Measurements from ENCODE around the gene NFATC2IP. TPM values are rescaled to one million over a fixed set of nuclear protein-coding genes. Genes with fewer than 3 reads are reported as not detected.

NFATC2IP gene
- total RNA-seq, 1 experiment from 2014 or later = 73.0 TPM

DNA sequence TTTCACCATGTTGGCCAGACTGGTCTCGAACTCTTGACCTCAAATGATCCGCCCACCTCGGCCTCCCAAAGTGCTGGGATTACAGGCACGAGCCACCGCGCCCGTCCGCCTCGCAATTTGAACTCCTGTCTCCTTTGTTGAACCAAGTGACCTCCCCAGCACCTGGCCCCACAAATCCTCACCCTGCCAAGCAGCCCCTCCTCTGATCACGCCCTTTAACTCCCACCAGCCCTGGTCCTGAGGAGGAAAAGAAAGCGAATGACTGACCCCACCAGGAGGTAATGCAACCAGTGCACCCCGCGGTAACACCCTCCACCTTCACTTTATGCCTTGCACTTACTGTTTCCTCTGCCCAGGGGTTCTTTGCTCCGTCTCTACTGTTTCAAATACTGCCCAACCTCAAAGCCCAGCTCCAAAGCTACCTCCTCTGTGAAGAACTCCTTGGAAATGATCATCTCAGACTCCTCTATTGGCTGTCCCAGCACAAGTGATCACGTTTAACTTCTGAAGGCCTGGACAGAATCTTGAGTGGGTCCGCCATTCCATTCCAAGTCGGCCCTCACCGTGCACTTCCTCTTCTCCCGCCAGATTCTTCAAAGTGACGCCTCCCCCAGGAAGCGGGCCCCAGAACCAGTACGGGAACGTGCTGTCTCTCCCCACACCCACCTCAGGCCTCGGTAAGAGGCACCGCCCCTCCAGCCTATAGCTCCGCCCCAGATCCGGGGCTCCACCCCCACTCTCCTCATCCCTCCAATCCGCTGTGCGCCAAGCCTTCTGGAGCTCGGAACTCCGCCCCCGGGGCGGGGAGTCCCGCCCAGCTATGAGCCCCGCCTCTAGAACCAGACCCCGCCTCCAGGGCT is 14.6 kb upstream of the NFATC2IP start:
- TF ChIP-seq EZH2 (IDR thresholded peaks at IDR 0.05; ENCODE audit: low read depth) = no peak
- peak; percentile 72 to 96 for DNase-seq
- intact Hi-C loops (cut with micrococcal nuclease; ENCODE audit: unreplicated experiment) = loop anchor here (1.0 kb wide), 1 partner anchor 11 kb away; the partner anchor contains the start of gene RABEP2
- H3K36me3 ChIP-seq (ENCODE audit: low read depth) = no peaks in the 10 kb centered on the region
- H3K4me2 ChIP-seq = peak overlapping the region; percentile 56
- no peaks in the 10 kb centered on the region for H3K27me3 ChIP-seq (ENCODE audit: insufficient read depth, low read depth)
- TSS peak; percentile 57 for BruUV-seq (replicated peaks)
- no peak overlapping the region for H3K27ac ChIP-seq
- no peaks in the 10 kb centered on the region for H3K79me2 ChIP-seq (ENCODE audit: low read depth)
- peak overlapping the region; percentile 41 for H2AFZ ChIP-seq
- POLR2A ChIA-PET (ENCODE audit: unreplicated experiment) = interaction anchor here (0.5 to 1.0 kb wide), 6 partner anchors 12 to 90 kb away, joined by 3 to 9 read pairs (median 4); partner anchors contain the start of genes NFATC2IP and TUFM
- peak overlapping the region; percentile 30; the same call in 1 of the 2 replicates for H3K4me3 ChIP-seq
- CTCF ChIA-PET = interaction anchor here (0.5 to 1.1 kb wide), 3 partner anchors 9 to 80 kb away, joined by 4 to 8 read pairs (median 8); no protein-coding TSS in a partner anchor
- no peaks in the 10 kb centered on the region for H3K9me2 ChIP-seq (ENCODE audit: insufficient read depth)
- H3K9me3 ChIP-seq (ENCODE audit: insufficient read depth, low read depth) = no peaks in the 10 kb centered on the region
- H3K4me1 ChIP-seq (replicated peaks; ENCODE audit: insufficient read depth) = no peaks in the 10 kb centered on the region
- peaks cover 12% of the 10 kb centered on the region; the same call in 1 of the 2 replicates for H3F3A ChIP-seq (ENCODE audit: insufficient read depth, low read depth)
- no peaks in the 10 kb centered on the region for H4K20me1 ChIP-seq (ENCODE audit: insufficient read depth)

DNA sequence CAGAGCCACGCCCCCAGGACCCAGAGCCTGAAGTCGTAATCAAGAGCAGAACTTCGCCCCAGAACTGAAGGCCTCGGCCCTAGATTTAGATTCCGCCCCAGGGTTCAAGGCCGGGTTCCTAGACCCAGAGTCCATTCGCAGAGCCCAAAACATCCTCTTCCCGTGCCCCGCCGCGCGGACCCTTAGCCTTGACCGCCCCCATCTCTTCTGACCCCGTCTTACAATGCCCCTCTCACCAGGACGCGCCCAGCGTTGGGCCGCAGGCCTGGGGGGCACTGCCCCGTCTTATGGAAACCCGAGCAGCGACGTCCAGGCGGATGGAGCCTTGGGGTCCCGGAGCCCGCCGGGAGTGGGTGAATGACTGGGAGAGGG is 14.0 kb upstream of the NFATC2IP start:
- no TSS peak for BruUV-seq (replicated peaks)
- POLR2A ChIA-PET (ENCODE audit: unreplicated experiment) = interaction anchor here (0.5 to 1.0 kb wide), 5 partner anchors 12 to 91 kb away, joined by 3 to 9 read pairs (median 4); partner anchors contain the start of gene TUFM
- H3K4me2 ChIP-seq = no peak overlapping the region; the same call in 1 of the 2 replicates
- H3K9me2 ChIP-seq (ENCODE audit: insufficient read depth) = no peaks in the 10 kb centered on the region
- no peak for DNase-seq
- TF ChIP-seq EZH2 (IDR thresholded peaks at IDR 0.05; ENCODE audit: low read depth) = no peak
- TF ChIP-seq, protein P1, sequence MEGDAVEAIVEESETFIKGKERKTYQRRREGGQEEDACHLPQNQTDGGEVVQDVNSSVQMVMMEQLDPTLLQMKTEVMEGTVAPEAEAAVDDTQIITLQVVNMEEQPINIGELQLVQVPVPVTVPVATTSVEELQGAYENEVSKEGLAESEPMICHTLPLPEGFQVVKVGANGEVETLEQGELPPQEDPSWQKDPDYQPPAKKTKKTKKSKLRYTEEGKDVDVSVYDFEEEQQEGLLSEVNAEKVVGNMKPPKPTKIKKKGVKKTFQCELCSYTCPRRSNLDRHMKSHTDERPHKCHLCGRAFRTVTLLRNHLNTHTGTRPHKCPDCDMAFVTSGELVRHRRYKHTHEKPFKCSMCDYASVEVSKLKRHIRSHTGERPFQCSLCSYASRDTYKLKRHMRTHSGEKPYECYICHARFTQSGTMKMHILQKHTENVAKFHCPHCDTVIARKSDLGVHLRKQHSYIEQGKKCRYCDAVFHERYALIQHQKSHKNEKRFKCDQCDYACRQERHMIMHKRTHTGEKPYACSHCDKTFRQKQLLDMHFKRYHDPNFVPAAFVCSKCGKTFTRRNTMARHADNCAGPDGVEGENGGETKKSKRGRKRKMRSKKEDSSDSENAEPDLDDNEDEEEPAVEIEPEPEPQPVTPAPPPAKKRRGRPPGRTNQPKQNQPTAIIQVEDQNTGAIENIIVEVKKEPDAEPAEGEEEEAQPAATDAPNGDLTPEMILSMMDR (conservative IDR thresholded peaks at IDR 0.05) = no peak
- H3K4me1 ChIP-seq (replicated peaks; ENCODE audit: insufficient read depth) = no peaks in the 10 kb centered on the region
- CTCF ChIA-PET = interaction anchor here (0.9 to 1.1 kb wide), 2 partner anchors 8 to 10 kb away, joined by 4 to 8 read pairs; no protein-coding TSS in a partner anchor
- H3K9me3 ChIP-seq (ENCODE audit: insufficient read depth, low read depth) = no peaks in the 10 kb centered on the region
- intact Hi-C loops (cut with micrococcal nuclease; ENCODE audit: unreplicated experiment) = loop anchor here (1.0 kb wide), 1 partner anchor 11 kb away; the partner anchor contains the start of gene RABEP2
- no peak overlapping the region for H3K27ac ChIP-seq
- H3K36me3 ChIP-seq (ENCODE audit: low read depth) = no peaks in the 10 kb centered on the region
- H3K4me3 ChIP-seq = no peak overlapping the region
- H3F3A ChIP-seq (ENCODE audit: insufficient read depth, low read depth) = peaks cover 7% of the 10 kb centered on the region; the same call in 1 of the 2 replicates
- no peaks in the 10 kb centered on the region for H3K79me2 ChIP-seq (ENCODE audit: low read depth)
- no peaks in the 10 kb centered on the region for H4K20me1 ChIP-seq (ENCODE audit: insufficient read depth)
- H3K27me3 ChIP-seq (ENCODE audit: insufficient read depth, low read depth) = no peaks in the 10 kb centered on the region
- no peak overlapping the region for H2AFZ ChIP-seq

DNA sequence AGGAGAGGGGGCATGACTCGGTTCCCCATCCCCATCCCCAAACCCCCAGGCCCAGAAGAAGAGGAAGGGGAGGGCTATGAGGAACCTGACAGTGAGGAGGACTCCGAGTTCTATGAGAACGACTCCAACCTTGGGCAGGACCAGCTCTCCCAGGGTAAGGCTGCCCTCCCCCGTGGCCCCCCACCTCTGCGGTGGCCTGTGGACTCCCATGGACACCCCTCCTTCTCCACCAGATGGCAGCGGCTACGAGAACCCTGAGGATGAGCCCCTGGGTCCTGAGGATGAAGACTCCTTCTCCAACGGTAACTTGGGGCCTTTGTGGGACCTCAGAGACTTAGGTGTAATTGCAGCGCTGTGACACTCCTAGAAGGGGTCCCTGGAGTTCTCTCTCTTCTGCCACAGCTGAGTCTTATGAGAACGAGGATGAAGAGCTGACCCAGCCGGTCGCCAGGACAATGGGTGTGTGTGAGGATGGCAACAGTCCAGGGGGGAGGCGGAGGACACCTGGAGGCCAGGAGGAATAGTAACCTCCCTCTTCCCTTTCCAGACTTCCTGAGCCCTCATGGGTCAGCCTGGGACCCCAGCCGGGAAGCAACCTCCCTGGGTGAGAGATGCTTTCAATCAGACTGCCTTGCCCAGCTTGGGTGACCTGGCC is 13.4 kb upstream of the NFATC2IP start:
- H3K36me3 ChIP-seq (ENCODE audit: low read depth) = no peaks in the 10 kb centered on the region
- no peak overlapping the region for H2AFZ ChIP-seq
- intact Hi-C loops (cut with micrococcal nuclease; ENCODE audit: unreplicated experiment) = no loop called here
- no peak overlapping the region for H3K4me2 ChIP-seq
- H3K9me3 ChIP-seq (ENCODE audit: insufficient read depth, low read depth) = no peaks in the 10 kb centered on the region
- no peak for DNase-seq
- no peaks in the 10 kb centered on the region for H3K27me3 ChIP-seq (ENCODE audit: insufficient read depth, low read depth)
- no peaks in the 10 kb centered on the region for H3K79me2 ChIP-seq (ENCODE audit: low read depth)
- H3F3A ChIP-seq (ENCODE audit: insufficient read depth, low read depth) = peaks cover 7% of the 10 kb centered on the region; the same call in 1 of the 2 replicates
- no peaks in the 10 kb centered on the region for H3K9me2 ChIP-seq (ENCODE audit: insufficient read depth)
- no TSS peak for BruUV-seq (replicated peaks)
- no peak for TF ChIP-seq EZH2 (IDR thresholded peaks at IDR 0.05; ENCODE audit: low read depth)
- TF ChIP-seq, protein P1 (conservative IDR thresholded peaks at IDR 0.05) = no peak
- no peaks in the 10 kb centered on the region for H4K20me1 ChIP-seq (ENCODE audit: insufficient read depth)
- CTCF ChIA-PET = no interaction called here
- POLR2A ChIA-PET (ENCODE audit: unreplicated experiment) = no interaction called here
- H3K4me3 ChIP-seq = no peak overlapping the region
- H3K27ac ChIP-seq = no peak overlapping the region
- H3K4me1 ChIP-seq (replicated peaks; ENCODE audit: insufficient read depth) = no peaks in the 10 kb centered on the region
